LHCN-M2 (cell line): ENCODE results near the gene STIP1. TPM values are rescaled to one million over a fixed set of nuclear protein-coding genes. Genes with fewer than 3 reads are reported as not detected.

Source experiments
- DNase-seq: peaks from one replicate; pipeline ENCODE4 v3.0.0-alpha.2; 2012; ENCODE audit warnings: low read depth
- total RNA-seq: library from RNA; depleted of rRNA; stranded (reverse); fragments of >200 nt; gene quantifications from 2 replicates; pipeline ENCODE4 v1.2.3, GENCODE V29; 2014

Gene STIP1
- total RNA-seq, 1 experiment from 2014 or later = 237 TPM

GRCh38 chr11:64222651-64223000 is 36.7 kb downstream of the STIP1 start:
- no peak for DNase-seq

GRCh38 chr11:64223001-64223651 is 37.2 kb downstream of the STIP1 start:
- no peak for DNase-seq

- no peak for DNase-seq
Measured at GRCh38 chr11:64224151-64224890, 38.4 kb downstream of the STIP1 start.

GRCh38 chr11:64224891-64225607 is 39.1 kb downstream of the STIP1 start:
- DNase-seq = no peak

GRCh38 chr11:64225608-64226506 is 39.9 kb downstream of the STIP1 start, which contains the start of the genes NUDT22 and TRPT1:
TSS of gene NUDT22 (plus strand) at chr11:64226274. CDS start at chr11:64226653, 379 bp downstream.
TSS of gene TRPT1 (minus strand) at chr11:64226186. CDS start at chr11:64225860, 326 bp downstream.
- peak; percentile 76 for DNase-seq

GRCh38 chr11:64226507-64227051 is 40.6 kb downstream of the STIP1 start:
- DNase-seq = peak; percentile 50

GRCh38 chr11:64227405-64227956 is 41.5 kb downstream of the STIP1 start:
- DNase-seq = no peak

GRCh38 chr11:64229090-64229743 is 43.2 kb downstream of the STIP1 start:
- no peak for DNase-seq

GRCh38 chr11:64229744-64230170 is 43.8 kb downstream of the STIP1 start:
- DNase-seq = no peak

- peak; percentile 69 for DNase-seq
Measured at GRCh38 chr11:64230171-64230984, 44.4 kb downstream of the STIP1 start, which contains the start of gene DNAJC4. TSS of gene DNAJC4 (plus strand) at chr11:64230548. CDS start at chr11:64230855, 307 bp downstream.

- DNase-seq = no peak
Measured at GRCh38 chr11:64230985-64231365, 45.0 kb downstream of the STIP1 start.

GRCh38 chr11:64231546-64231945 is 45.6 kb downstream of the STIP1 start:
- DNase-seq = no peak

GRCh38 chr11:64232182-64232966 is 46.4 kb downstream of the STIP1 start:
- no peak for DNase-seq

GRCh38 chr11:64232967-64233315 is 47.0 kb downstream of the STIP1 start:
- DNase-seq = no peak

- no peak for DNase-seq
Measured at GRCh38 chr11:64233913-64234586, 48.1 kb downstream of the STIP1 start, which contains the start of gene VEGFB. TSS of gene VEGFB (plus strand) at chr11:64234584. CDS start at chr11:64234834, 250 bp downstream.

- no peak for DNase-seq
Measured at GRCh38 chr11:64234647-64235379, 48.8 kb downstream of the STIP1 start.
